ENCODE results near the gene NUDT7. TPM values are rescaled to one million over a fixed set of nuclear protein-coding genes. Genes with fewer than 3 reads are reported as not detected.

Gene NUDT7
- total RNA-seq, 6 donors from 2014 or later, result 3.1 to 24.1 (median 6.8) TPM

DNA sequence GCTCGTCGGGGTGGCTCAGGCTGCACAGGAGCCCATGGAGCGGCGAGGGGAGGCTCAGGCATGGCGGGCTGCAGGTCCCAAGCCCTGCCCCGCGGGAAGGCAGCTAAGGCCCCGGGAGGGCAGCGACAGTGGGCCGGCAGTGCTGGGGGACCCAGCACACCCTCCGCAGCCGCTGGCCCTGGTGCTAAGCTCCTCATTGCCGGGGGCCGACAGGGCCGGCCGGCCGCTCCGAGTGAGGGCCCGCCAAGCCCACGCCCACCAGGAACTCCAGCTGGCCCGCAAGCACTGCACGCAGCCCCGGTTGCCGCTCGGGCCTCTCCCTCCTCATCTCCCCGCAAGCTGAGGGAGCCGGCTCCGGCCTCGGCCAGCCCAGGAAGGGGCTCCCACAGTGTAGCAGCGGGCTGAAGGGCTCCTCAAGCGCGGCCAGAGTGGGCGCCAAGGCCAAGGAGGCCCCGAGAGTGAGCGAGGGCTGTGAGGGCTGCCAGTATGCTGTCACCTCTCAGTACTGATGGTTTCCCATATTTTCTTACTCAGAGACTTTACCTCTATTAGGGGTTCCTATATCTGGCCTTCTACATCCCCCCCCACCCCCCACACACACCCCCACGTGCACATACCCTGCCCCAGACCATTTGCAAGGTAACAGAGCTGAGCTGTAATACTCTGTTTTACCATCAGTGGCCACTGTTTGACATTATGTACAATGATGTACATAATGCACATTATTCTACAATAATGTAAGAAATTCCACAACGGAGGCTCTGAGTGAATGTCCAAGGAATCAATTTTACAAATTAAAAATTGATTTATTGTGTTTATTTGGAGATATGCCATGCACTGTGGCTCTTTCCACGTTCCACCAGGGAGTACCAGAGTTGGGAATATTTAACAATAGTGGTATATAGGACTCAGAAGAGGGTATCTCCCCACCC, 62.4 kb downstream of the NUDT7 start:
- no peak overlapping the region for H3K4me3 ChIP-seq
- H3K27ac ChIP-seq, result no peak overlapping the region
- peaks cover 11 to 17% (median 15%) of the 10 kb centered on the region in 4 donors for H3K4me1 ChIP-seq
- TF ChIP-seq EP300 (IDR thresholded peaks at IDR 0.05) (no peak), POLR2A (IDR thresholded peaks at IDR 0.05) (no peak), POLR2AphosphoS5 (IDR thresholded peaks at IDR 0.05) (no peak), CTCF (IDR thresholded peaks at IDR 0.05) (no peak)
- 84 to 87% methylated on average over 15 to 18 of the region's 38 CpGs for WGBS, 2 donors
- DNase-seq (peak in 1 of 2 donors; percentile 67), ATAC-seq (ENCODE audit: low FRiP score in 2 of 2) (no peak)
- no peaks in the 10 kb centered on the region for H3K9me3 ChIP-seq
- no peaks in the 10 kb centered on the region for H3K36me3 ChIP-seq
- H3K27me3 ChIP-seq, result peaks cover 0 to 20% (median 12%) of the 10 kb centered on the region in 4 donors

- Histone ChIP-seq H3K9me3 (no peaks in the 10 kb centered on the region), H3K27me3 (peaks cover 0 to 24% (median 12%) of the 10 kb centered on the region in 4 donors), H3K27ac (no peak overlapping the region), H3K36me3 (no peaks in the 10 kb centered on the region), H3K4me3 (no peak overlapping the region), H3K4me1 (peaks cover 11 to 17% (median 15%) of the 10 kb centered on the region in 4 donors)
- DNase-seq, result no peak
- TF ChIP-seq CTCF (IDR thresholded peaks at IDR 0.05), result no peak
- TF ChIP-seq EP300 (IDR thresholded peaks at IDR 0.05), result no peak
- no peak for TF ChIP-seq POLR2A (IDR thresholded peaks at IDR 0.05)
- no peak for TF ChIP-seq POLR2AphosphoS5 (IDR thresholded peaks at IDR 0.05)
- WGBS, 2 donors, result 69 to 75% methylated on average over 2 of the region's 2 CpGs
- ATAC-seq (ENCODE audit: low FRiP score in 2 of 2), result no peak
These were observed 63.1 kb downstream of the NUDT7 start for GRCh38 chr16:77785373-77785764.

GRCh38 chr16:77786186-77786847, 64.0 kb downstream of the NUDT7 start:
- H3K36me3 ChIP-seq, result no peaks in the 10 kb centered on the region
- TF ChIP-seq POLR2A (IDR thresholded peaks at IDR 0.05) (no peak), CTCF (IDR thresholded peaks at IDR 0.05) (no peak), POLR2AphosphoS5 (IDR thresholded peaks at IDR 0.05) (no peak), EP300 (IDR thresholded peaks at IDR 0.05) (no peak)
- no peaks in the 10 kb centered on the region for H3K9me3 ChIP-seq
- peaks cover 0 to 24% (median 12%) of the 10 kb centered on the region in 4 donors for H3K27me3 ChIP-seq
- DNase-seq (no peak), ATAC-seq (ENCODE audit: low FRiP score in 2 of 2) (no peak)
- peaks cover 11 to 17% (median 15%) of the 10 kb centered on the region in 4 donors for H3K4me1 ChIP-seq
- H3K4me3 ChIP-seq, result no peak overlapping the region
- no peak overlapping the region for H3K27ac ChIP-seq
- WGBS, 2 donors, result 39 to 73% methylated on average over 5 of the region's 5 CpGs

DNA sequence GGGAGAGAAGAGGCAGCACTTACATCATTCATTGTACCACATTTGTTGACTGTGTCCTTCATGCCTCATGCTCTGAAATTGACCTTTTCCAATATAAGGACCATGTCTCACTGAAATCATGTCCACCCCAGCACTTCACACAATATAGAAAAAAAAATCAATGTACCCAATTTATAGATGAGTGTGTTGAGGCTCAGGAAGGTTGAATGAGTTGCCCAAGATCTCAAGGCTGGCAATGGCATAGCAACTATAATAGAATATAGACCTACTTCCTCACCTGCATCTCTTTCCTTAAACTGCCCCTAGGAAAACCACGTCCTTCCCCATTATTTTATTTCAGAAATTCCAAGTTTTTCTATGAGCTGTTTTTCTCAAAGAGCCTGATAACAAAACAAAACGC, 65.1 kb downstream of the NUDT7 start:
- Histone ChIP-seq H3K27me3 (peaks cover 0 to 24% (median 12%) of the 10 kb centered on the region in 4 donors), H3K27ac (no peak overlapping the region), H3K4me1 (peaks cover 11 to 17% (median 15%) of the 10 kb centered on the region in 4 donors), H3K36me3 (no peaks in the 10 kb centered on the region), H3K9me3 (no peaks in the 10 kb centered on the region), H3K4me3 (no peak overlapping the region)
- DNase-seq, result no peak
- no peak for ATAC-seq (ENCODE audit: low FRiP score in 2 of 2)
- TF ChIP-seq EP300 (IDR thresholded peaks at IDR 0.05) (no peak), POLR2A (IDR thresholded peaks at IDR 0.05) (no peak), POLR2AphosphoS5 (IDR thresholded peaks at IDR 0.05) (no peak), CTCF (IDR thresholded peaks at IDR 0.05) (no peak)
- WGBS, 2 donors, result 40 to 48% methylated on average over 2 of the region's 2 CpGs
